Hindlimb muscle (tissue), 1 donor: Measurements from ENCODE around the gene SNX27. TPM values are rescaled to one million over a fixed set of nuclear protein-coding genes. Genes with fewer than 3 reads are reported as not detected.
"Not testable (repeated sequence)": the region's sequence is repeated elsewhere in the genome, so short reads cannot be mapped to it uniquely, and the experiment has no call there.

Experiments used
- DNase-seq: peaks from one replicate; pipeline ENCODE4 v3.0.0-alpha.2; 2013
- polyA plus RNA-seq: library from polyadenylated mRNA; unstranded; fragments of 120-200 nt; gene quantifications from one replicate; pipeline ENCODE4 v1.2.1, GENCODE V29; 2013; ENCODE audit not compliant: insufficient read length

SNX27 gene
- polyA plus RNA-seq, 1 donor = 20.9 TPM

DNA sequence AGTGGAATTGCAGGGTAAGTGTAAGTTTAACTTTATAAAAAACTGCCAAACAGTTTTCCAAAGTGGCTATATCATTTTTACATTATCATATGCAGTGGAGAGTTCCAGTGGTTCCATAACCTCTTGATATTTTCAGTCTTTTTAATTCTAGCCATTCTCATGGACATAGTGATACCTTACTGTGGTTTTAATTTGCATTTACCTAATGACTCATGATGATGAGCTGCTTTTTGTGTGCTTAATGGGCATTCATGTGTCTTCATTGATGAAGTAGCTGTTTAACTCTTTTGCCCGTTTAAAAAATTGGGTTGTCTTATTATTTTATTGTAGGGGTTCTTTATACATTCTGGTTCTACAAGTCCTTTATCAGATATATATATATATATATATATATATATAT, 29.4 kb downstream of the SNX27 start:
- no peak for DNase-seq

GRCh38 chr1:151643085-151643484, 31.2 kb downstream of the SNX27 start:
- not testable (repeated sequence) for DNase-seq

DNA sequence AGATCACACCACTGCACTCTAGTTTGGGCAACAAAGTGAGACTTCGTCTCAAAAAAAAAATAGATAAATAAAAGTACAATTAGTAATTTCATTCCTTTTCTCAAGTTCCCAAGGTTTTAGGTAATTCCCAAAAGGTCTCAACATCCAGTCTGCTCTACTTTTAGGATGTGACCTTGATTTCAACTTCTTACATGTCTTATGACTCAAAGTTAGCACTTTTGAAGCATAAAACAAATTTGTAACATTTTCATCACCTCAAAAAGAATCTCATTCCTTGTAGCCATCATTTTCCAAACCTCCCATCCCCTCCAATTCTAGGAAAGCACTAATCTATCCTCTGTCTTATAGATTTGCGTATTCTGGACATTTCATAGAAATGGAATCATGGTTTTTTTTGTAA, 32.2 kb downstream of the SNX27 start:
- DNase-seq = no peak

GRCh38 chr1:151653397-151653796, 41.5 kb downstream of the SNX27 start:
- DNase-seq = no peak

GRCh38 chr1:151655371-151655770, 43.5 kb downstream of the SNX27 start:
- DNase-seq = no peak

DNA sequence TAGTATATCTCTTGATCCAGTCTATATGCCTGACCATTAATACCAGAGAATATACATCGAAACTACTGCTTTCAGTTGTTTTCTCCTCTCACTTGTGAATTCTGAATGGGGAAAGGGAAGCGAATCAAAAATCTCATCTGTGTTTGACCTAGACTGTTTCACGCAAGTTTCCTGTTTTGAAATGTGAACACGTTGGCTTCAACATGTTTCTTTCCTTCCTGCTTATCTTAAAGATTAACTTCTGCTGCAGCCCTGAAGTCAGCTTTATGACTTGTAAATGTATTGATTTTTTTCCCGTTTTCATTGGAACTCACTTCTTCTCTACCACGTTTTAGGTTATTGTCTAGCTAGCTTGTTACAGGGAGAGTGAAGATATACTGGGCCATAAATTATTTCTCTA, 49.9 kb downstream of the SNX27 start:
- DNase-seq = no peak

DNA sequence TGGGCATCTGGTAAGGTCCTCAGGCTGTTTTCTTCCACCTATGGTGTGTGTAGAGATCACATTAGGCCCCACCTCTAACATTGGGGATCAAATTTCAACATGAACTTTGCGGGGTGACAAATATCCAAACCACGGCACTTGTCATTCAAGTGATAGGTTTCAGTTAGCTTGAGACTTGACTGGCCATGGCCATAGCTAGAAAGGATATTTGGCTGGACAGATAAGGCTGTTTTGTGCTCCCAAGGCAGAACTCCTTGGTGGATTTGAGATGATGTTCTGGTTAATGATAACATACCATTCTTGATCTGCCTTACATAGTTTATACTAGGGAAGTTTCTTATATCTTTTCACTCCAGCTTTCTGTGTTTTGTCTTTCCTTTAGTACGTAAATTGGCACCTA, 56.2 kb downstream of the SNX27 start:
- no peak for DNase-seq

DNA sequence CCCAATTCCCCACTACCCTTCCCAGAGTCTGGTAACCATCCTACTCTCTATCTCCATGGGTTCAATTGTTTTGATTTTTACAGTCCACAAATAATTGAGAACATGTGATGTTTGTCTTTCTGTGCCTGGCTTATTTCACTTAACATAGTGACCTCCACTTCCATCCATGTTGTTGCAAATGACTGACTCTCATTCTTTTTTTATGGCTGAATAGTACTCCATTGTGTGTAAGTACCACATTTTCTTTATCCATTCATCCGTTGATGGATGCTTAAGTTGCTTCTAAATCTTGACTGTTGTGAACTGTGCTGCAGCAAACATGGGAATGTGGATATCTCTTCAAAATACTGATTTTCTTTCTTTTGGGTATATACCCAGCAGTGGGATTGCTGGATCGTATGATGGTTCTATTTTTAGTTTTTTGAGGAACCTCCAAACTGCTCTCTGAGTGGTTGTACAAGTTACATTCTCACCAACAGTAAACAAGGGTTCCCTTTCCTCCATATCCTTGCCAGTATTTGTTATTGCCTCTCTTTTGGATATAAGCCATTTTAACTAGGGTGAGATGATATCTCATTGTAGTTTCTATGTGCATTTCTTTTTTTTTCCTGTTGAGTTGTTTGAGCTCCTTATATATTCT, 58.3 kb downstream of the SNX27 start:
- DNase-seq = not testable (repeated sequence)

GRCh38 chr1:151673407-151673806, 61.6 kb downstream of the SNX27 start:
- DNase-seq = no peak

DNA sequence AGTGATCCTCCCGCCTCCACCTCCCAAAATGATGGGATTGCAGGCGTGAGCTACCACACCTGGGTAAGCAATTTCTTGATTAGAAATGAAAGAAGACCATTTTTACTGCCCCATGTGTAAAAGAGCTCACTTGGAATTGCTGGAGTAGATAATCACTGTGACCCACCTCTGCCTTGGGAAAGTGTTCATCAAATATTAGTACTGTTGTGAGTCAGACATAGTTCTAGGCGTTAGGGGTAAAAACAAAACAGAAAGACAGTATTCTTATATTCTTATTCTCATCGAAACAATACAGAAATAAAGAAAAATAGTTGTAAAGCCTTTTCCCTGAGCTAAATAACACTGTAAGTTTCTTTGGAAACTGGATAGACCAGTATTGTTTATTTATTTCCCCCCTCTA, 68.5 kb downstream of the SNX27 start:
- DNase-seq = no peak

GRCh38 chr1:151680826-151681225, 69.0 kb downstream of the SNX27 start:
- no peak for DNase-seq

DNA sequence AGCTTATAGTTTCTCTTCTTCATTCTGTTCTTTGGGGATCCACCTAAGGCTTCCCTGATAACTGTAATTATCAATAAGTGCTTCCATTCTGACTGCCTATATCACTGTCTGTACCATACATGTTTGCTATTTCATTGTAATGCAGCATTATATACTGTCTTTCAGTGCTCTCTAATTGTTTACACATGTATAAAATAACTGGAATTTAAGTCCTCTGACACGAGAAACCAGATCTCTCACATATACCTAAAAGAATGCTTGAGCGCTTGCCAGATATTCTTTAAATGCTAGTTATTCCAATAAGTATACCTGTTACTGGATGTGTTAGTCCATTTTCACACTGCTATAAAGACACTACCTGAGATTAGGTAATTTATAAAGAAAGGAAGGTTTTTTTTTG, 70.1 kb downstream of the SNX27 start:
- no peak for DNase-seq

DNA sequence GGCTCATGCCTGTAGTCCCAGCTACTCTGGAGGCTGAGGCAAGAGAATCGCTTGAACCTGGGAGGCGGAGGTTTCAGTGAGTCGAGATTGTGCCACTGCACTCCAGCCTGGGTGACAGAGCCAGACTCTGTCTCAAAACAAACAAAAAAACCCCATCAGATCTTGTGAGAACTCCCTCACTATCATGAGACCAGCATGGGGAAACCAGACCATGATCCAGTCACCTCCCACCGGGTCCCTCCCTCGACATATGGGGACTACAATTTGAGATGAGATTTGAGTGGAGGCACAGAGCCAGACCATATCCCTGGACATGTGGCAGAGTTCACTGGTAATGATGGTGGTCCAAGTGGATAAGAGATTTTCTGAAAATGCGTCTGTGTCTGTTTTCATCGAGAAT, 71.1 kb downstream of the SNX27 start:
- not testable (repeated sequence) for DNase-seq

DNA sequence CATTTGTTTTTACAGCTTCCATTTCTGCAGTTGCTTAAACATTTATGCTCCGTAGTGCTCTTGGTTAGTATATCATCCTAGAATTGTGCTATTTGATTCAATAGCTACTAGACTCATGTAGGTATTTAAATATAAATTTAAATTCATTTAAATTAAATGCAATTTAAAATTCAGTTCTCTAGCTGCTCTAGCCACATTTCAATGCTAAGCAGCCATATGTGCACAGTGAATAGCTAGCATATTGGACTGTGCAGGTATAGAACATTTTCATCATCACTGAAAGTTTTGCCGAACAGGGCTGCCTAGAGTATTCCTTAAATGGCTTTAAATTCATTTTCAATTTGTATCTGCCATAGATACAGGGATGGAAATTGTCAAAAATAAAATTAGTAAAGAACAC, 72.3 kb downstream of the SNX27 start:
- DNase-seq = no peak

GRCh38 chr1:151686561-151686960, 74.7 kb downstream of the SNX27 start:
- no peak for DNase-seq

- DNase-seq = no peak
Measured at GRCh38 chr1:151689494-151689893, 77.6 kb downstream of the SNX27 start.

- no peak for DNase-seq
Measured at GRCh38 chr1:151692226-151692625, 80.4 kb downstream of the SNX27 start.

GRCh38 chr1:151693057-151693651, 81.3 kb downstream of the SNX27 start:
- peak; percentile 18 for DNase-seq

GRCh38 chr1:151701515-151701914, 89.7 kb downstream of the SNX27 start:
- DNase-seq = no peak

DNA sequence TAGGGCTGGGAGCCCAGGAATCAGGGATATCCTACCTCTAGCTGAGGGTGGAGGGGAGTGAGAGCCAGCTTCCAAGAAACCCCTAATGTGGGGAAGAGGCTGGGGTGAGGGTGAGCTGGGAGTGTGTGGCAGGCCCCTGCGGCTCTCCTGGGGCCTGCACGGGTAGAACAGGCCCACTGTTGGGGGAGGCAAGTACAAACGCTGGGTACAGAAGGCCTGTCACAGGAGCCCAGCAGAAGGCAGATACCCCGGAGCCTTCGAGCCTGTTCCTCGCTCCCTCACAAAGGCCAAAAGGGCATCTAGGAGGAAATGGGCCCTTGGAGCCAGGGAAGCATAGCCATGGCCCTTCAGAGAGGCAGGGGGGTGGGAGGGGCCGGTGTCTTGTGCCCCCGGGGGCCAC, 91.1 kb downstream of the SNX27 start:
- DNase-seq = no peak

GRCh38 chr1:151703813-151704212, 92.0 kb downstream of the SNX27 start:
- DNase-seq = no peak

GRCh38 chr1:151704246-151704645, 92.4 kb downstream of the SNX27 start:
- DNase-seq = no peak

DNA sequence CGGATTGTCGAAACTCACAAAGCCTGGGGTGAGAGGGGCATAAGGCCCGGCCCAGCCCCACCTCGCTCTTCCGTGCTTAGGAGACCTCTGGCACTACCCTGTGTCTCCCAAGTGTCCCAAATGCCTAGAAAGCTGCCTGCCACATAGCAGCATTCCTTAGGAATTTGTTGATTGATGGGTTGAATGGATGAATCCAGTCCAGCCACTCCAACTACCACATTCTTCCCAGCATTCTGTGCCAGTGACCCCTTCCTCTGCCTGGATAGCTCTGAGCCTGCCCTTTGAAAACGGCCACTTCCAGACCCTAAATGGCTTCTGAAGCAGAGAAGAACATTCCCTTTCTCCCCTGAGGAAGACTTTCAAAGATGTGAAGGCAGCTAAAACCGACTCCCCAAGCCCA, 93.3 kb downstream of the SNX27 start:
- DNase-seq = no peak

DNA sequence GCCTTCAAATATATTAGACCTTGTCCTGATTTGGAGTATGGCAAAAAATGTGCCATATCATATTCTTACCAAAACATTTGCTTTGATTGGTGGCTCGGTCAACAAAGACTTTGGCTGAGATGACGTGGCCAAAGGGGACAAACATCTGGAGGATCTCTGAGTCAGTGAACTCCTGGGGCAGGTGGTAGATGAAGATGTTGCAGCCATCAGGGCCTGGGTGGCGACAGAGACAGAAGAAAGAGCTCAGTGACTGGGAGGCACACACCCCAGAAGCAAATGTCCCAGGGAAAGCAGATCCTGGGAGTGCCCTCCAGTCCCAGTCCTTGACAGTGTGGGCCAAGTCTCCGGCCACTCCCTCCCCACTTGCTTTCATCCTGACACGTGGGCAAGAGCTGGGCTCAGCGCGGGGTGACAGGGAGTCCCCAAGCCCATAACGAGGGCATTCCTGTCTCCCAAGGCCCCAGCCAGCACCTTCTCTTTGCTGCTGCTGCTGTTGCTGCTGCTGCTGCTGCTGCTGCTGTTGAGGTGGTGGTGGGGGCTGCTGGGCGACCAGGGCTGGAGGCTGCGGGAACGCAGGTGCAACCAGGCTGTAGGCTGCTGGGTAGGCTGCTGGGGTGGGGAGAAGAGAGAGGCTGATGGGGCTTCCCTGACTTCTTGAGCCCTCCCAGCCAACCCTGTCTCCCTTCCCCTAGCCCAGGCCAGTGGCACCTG, 94.1 kb downstream of the SNX27 start:
- DNase-seq = no peak
